Testis (tissue), 2 donors: Measurements from ENCODE around the gene KCNQ1.

Experiments
- POLR2A ChIP-seq: fragments of 450-650 bp; IDR thresholded peaks from one replicate; pipeline ENCODE4 v1.6.1; 2017; ENCODE audit warnings: antibody characterized with exemption, mild to moderate bottlenecking, moderate library complexity
- TF ChIP-seq, protein P1 (sequence below), 3 experiments: fragments of 450-650 bp in 2 of 3; fragments of 200-600 bp in 1 of 3; sonication (generic) in 1 of 3; IDR thresholded peaks; one replicate each; pipeline ENCODE4 v1.5.1; 2016 to 2019; ENCODE audit warnings: antibody characterized with exemption in 3 of 3, mild to moderate bottlenecking in 2 of 3, moderate library complexity in 1 of 3

DNA sequence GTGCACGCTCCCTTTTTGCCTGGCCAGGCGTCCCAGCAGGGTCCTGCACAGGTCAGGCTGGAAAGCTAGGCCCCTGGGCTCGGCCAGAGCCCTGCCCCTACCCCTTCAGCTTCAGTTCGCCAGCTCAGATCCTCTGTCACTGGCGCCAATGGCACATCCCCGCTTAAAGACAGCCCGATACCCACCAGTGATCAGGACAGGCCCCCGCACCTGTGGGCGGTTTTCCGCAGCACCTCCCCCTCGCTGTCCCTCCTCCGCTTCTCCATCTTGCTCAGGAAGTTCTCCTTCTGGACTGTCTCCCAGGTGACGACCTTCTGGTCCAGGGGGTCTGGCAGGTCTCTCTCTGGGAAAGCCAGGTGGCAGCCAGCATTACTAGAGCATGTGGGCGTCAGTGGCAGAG is 38.4 kb upstream of the KCNQ1 start:
- TF ChIP-seq, protein P1, sequence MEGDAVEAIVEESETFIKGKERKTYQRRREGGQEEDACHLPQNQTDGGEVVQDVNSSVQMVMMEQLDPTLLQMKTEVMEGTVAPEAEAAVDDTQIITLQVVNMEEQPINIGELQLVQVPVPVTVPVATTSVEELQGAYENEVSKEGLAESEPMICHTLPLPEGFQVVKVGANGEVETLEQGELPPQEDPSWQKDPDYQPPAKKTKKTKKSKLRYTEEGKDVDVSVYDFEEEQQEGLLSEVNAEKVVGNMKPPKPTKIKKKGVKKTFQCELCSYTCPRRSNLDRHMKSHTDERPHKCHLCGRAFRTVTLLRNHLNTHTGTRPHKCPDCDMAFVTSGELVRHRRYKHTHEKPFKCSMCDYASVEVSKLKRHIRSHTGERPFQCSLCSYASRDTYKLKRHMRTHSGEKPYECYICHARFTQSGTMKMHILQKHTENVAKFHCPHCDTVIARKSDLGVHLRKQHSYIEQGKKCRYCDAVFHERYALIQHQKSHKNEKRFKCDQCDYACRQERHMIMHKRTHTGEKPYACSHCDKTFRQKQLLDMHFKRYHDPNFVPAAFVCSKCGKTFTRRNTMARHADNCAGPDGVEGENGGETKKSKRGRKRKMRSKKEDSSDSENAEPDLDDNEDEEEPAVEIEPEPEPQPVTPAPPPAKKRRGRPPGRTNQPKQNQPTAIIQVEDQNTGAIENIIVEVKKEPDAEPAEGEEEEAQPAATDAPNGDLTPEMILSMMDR (IDR thresholded peaks at IDR 0.05) = no peak
- TF ChIP-seq POLR2A = no peak
